CD4-positive, alpha-beta T cell treated with Interleukin-6 at 100 ng/mL for 8 hours (primary cell): ENCODE results near the gene CLDN22.

Experiments
- DNase-seq: peaks from one replicate; pipeline ENCODE4 v3.0.0-alpha.2; 2020; ENCODE audit warnings: mixed read lengths, low spot score

Gene CLDN22

GRCh38 chr4:183276106-183276505 is 44.0 kb downstream of the CLDN22 start:
- no peak for DNase-seq

- no peak for DNase-seq
These were observed 47.7 kb downstream of the CLDN22 start for GRCh38 chr4:183272384-183272783.

- no peak for DNase-seq
These were observed 51.5 kb downstream of the CLDN22 start for GRCh38 chr4:183268556-183268955.
